Spleen (tissue), 7 donors: ENCODE data around the gene PTRH2.

ENCODE experiments used
- POLR2A ChIP-seq, 3 donors: fragments of 450-650 bp; IDR thresholded peaks; one replicate each; pipeline ENCODE4 v1.5.1; 2017; ENCODE audit warnings: antibody characterized with exemption in 3 of 3, mild to moderate bottlenecking in 1 of 3
- TF ChIP-seq, protein P1 (sequence below), 11 experiments: fragments of 200-600 bp in 7 of 11; fragments of 450-650 bp in 4 of 11; sonication (generic) in 4 of 11; IDR thresholded peaks in 8 of 11; conservative IDR thresholded peaks in 3 of 11; 1 replicate in 7 of 11; 2 replicates in 4 of 11; pipeline versions ENCODE4 v1.4.0 to v1.8.0; 2016 to 2021; ENCODE audit warnings: antibody characterized with exemption in 11 of 11, inconsistent platforms in 4 of 11, mild to moderate bottlenecking in 1 of 11
- donor health status: DM: no; HTN: no; CAD: no; lungs with moderate emphysema.
- donor health status: DM: no; HTN: no; CAD: no.
- donor health status: DM: no; HTN: no; CAD: no.

GRCh38 chr17:59652119-59652518 lies 55.1 kb downstream of the PTRH2 start:
- TF ChIP-seq, protein P1, sequence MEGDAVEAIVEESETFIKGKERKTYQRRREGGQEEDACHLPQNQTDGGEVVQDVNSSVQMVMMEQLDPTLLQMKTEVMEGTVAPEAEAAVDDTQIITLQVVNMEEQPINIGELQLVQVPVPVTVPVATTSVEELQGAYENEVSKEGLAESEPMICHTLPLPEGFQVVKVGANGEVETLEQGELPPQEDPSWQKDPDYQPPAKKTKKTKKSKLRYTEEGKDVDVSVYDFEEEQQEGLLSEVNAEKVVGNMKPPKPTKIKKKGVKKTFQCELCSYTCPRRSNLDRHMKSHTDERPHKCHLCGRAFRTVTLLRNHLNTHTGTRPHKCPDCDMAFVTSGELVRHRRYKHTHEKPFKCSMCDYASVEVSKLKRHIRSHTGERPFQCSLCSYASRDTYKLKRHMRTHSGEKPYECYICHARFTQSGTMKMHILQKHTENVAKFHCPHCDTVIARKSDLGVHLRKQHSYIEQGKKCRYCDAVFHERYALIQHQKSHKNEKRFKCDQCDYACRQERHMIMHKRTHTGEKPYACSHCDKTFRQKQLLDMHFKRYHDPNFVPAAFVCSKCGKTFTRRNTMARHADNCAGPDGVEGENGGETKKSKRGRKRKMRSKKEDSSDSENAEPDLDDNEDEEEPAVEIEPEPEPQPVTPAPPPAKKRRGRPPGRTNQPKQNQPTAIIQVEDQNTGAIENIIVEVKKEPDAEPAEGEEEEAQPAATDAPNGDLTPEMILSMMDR (IDR thresholded peaks at IDR 0.05 in 8 of 11, conservative IDR thresholded peaks at IDR 0.05 in 3 of 11): no peak
- TF ChIP-seq POLR2A (IDR thresholded peaks at IDR 0.05): no peak
